HEK293 (cell line): Measurements from ENCODE around the gene SNX19.

Source experiments
- CTCF ChIA-PET: fragments of 350-600 bp; formaldehyde crosslinking; extraction: SDS; loops from one replicate; lab custom pipeline; 2021; ENCODE audit warnings: antibody characterized with exemption; lab: Yijun Ruan, JAX
- POLR2A ChIA-PET: fragments of 300-600 bp; formaldehyde crosslinking; extraction: SDS; loops from one replicate; lab custom pipeline; 2020; ENCODE audit warnings: antibody characterized with exemption, inconsistent platforms; lab: Yijun Ruan, JAX
- H3K27ac ChIP-seq: fragments of 200-500 bp; sonication (Bioruptor generic); 2 replicates; pipeline ENCODE4 v1.5.1; 2014; ENCODE audit warnings: low read depth, low read length, control low read depth, inconsistent platforms; ENCODE audit errors: extremely low read depth
- H3K36me3 ChIP-seq, 2 experiments: fragments of 200-500 bp in 1 of 2; sonication (Bioruptor generic) in 1 of 2; 1 replicate in 1 of 2; 2 replicates in 1 of 2; pipeline ENCODE4 v1.5.1; 2014 to 2017; ENCODE audit warnings: inconsistent platforms in 2 of 2, low read length in 2 of 2; ENCODE audit not compliant: control insufficient read depth in 2 of 2, insufficient read depth in 1 of 2
- H3K4me1 ChIP-seq: fragments of 200-500 bp; sonication (Bioruptor generic); 2 replicates; pipeline ENCODE4 v1.5.1; 2014; ENCODE audit warnings: mild to moderate bottlenecking, low read length, inconsistent platforms; ENCODE audit not compliant: control insufficient read depth, insufficient read depth
- H3K4me3 ChIP-seq: 2 replicates; pipeline ENCODE4 v1.5.1; 2011; ENCODE audit warnings: low read depth, mild to moderate bottlenecking, control low read depth, low read length, moderate library complexity
- H3K9me3 ChIP-seq: fragments of 200-500 bp; sonication (Bioruptor generic); 2 replicates; pipeline ENCODE4 v1.5.1; 2014; ENCODE audit warnings: low read depth, low read length, inconsistent platforms; ENCODE audit not compliant: control insufficient read depth, insufficient read depth
- HOXA7 ChIP-seq: sonication (generic); formaldehyde crosslinking; IDR thresholded peaks from 2 replicates; pipeline ENCODE4 v1.8.1; 2022; ENCODE audit warnings: missing genetic modification reagents, borderline replicate concordance
- KLF8 ChIP-seq: fragments of 450-650 bp; formaldehyde crosslinking; IDR thresholded peaks from 2 replicates; pipeline ENCODE4 v1.5.1; 2016; ENCODE audit warnings: missing biosample characterization, missing genetic modification characterization
- MYNN ChIP-seq: fragments of 450-650 bp; formaldehyde crosslinking; IDR thresholded peaks from 2 replicates; pipeline ENCODE4 v1.5.1; 2016; ENCODE audit warnings: missing biosample characterization, missing genetic modification characterization, borderline replicate concordance
- MZF1 ChIP-seq: fragments of 450-650 bp; formaldehyde crosslinking; IDR thresholded peaks from 2 replicates; pipeline ENCODE4 v1.5.1; 2017; ENCODE audit warnings: missing biosample characterization, missing genetic modification characterization, borderline replicate concordance
- RBAK ChIP-seq: fragments of 450-650 bp; formaldehyde crosslinking; IDR thresholded peaks from 2 replicates; pipeline ENCODE4 v1.5.1; 2016; ENCODE audit warnings: missing biosample characterization, missing genetic modification characterization
- SALL2 ChIP-seq: fragments of 450-650 bp; formaldehyde crosslinking; IDR thresholded peaks from 2 replicates; pipeline ENCODE4 v1.5.0; 2017; ENCODE audit warnings: missing biosample characterization, mild to moderate bottlenecking, missing genetic modification characterization, borderline replicate concordance
- SCRT1 ChIP-seq: fragments of 450-650 bp; formaldehyde crosslinking; IDR thresholded peaks from 2 replicates; pipeline ENCODE4 v1.5.1; 2016; ENCODE audit warnings: missing biosample characterization, missing genetic modification characterization, borderline replicate concordance
- ZBTB8A ChIP-seq: fragments of 450-650 bp; formaldehyde crosslinking; IDR thresholded peaks from 2 replicates; pipeline ENCODE4 v1.5.1; 2016; ENCODE audit warnings: missing biosample characterization, missing genetic modification characterization
- ZEB2 ChIP-seq: fragments of 450-650 bp; formaldehyde crosslinking; IDR thresholded peaks from 2 replicates; pipeline ENCODE4 v1.5.1; 2016; ENCODE audit warnings: missing biosample characterization, missing genetic modification characterization
- ZFP41 ChIP-seq: fragments of 450-650 bp; formaldehyde crosslinking; IDR thresholded peaks from 2 replicates; pipeline ENCODE4 v1.5.1; 2016; ENCODE audit warnings: missing biosample characterization, missing genetic modification characterization, borderline replicate concordance
- ZNF239 ChIP-seq: fragments of 450-650 bp; formaldehyde crosslinking; IDR thresholded peaks from 2 replicates; pipeline ENCODE4 v1.5.1; 2016; ENCODE audit warnings: missing biosample characterization, missing genetic modification characterization
- ZNF24 ChIP-seq: fragments of 450-650 bp; formaldehyde crosslinking; IDR thresholded peaks from 2 replicates; pipeline ENCODE4 v1.5.1; 2016; ENCODE audit warnings: missing biosample characterization, missing genetic modification characterization
- ZNF394 ChIP-seq: fragments of 450-650 bp; formaldehyde crosslinking; IDR thresholded peaks from 2 replicates; pipeline ENCODE4 v1.5.1; 2016; ENCODE audit warnings: missing biosample characterization, missing genetic modification characterization, mild to moderate bottlenecking, moderate library complexity, borderline replicate concordance
- ZNF544 ChIP-seq: fragments of 450-650 bp; formaldehyde crosslinking; IDR thresholded peaks from 2 replicates; pipeline ENCODE4 v1.5.0; 2017; ENCODE audit warnings: missing biosample characterization, missing genetic modification characterization
- ZNF555 ChIP-seq: fragments of 450-650 bp; formaldehyde crosslinking; conservative IDR thresholded peaks from 2 replicates; pipeline ENCODE4 v1.5.1; 2017; ENCODE audit warnings: missing biosample characterization, mild to moderate bottlenecking, missing genetic modification characterization, inconsistent platforms
- ZNF571 ChIP-seq: fragments of 450-650 bp; formaldehyde crosslinking; IDR thresholded peaks from 2 replicates; pipeline ENCODE4 v1.5.0; 2017; ENCODE audit warnings: missing biosample characterization, missing genetic modification characterization
- ZNF585B ChIP-seq: fragments of 450-650 bp; formaldehyde crosslinking; IDR thresholded peaks from 2 replicates; pipeline ENCODE4 v1.5.1; 2016; ENCODE audit warnings: missing biosample characterization, missing genetic modification characterization
- ZNF610 ChIP-seq: fragments of 450-650 bp; formaldehyde crosslinking; IDR thresholded peaks from 2 replicates; pipeline ENCODE4 v1.5.1; 2016; ENCODE audit warnings: missing biosample characterization, missing genetic modification characterization, borderline replicate concordance
- ZNF654 ChIP-seq: fragments of 450-650 bp; formaldehyde crosslinking; IDR thresholded peaks from 2 replicates; pipeline ENCODE4 v1.5.1; 2016; ENCODE audit warnings: low read depth, missing biosample characterization, missing genetic modification characterization
- ZNF670 ChIP-seq: fragments of 450-650 bp; formaldehyde crosslinking; IDR thresholded peaks from 2 replicates; pipeline ENCODE4 v1.5.1; 2016; ENCODE audit warnings: missing biosample characterization, missing genetic modification characterization, low read depth
- ZNF830 ChIP-seq: fragments of 450-650 bp; IDR thresholded peaks from 2 replicates; pipeline ENCODE4 v1.5.0; 2018; ENCODE audit warnings: missing biosample characterization, missing genetic modification characterization, low read depth, mild to moderate bottlenecking, moderate library complexity
- ZNF843 ChIP-seq: fragments of 450-650 bp; formaldehyde crosslinking; IDR thresholded peaks from 2 replicates; pipeline ENCODE4 v1.5.1; 2016; ENCODE audit warnings: missing biosample characterization, missing genetic modification characterization
- TF ChIP-seq, protein P1 (sequence below): fragments of 450-650 bp; formaldehyde crosslinking; IDR thresholded peaks from 2 replicates; pipeline ENCODE4 v1.5.1; 2017; ENCODE audit warnings: missing biosample characterization, missing genetic modification characterization
- TF ChIP-seq, protein P2 (sequence below): fragments of 450-650 bp; IDR thresholded peaks from 2 replicates; pipeline ENCODE4 v1.5.1; 2018; ENCODE audit warnings: missing biosample characterization, mild to moderate bottlenecking, missing genetic modification characterization
- TF ChIP-seq, protein P3 (sequence below): fragments of 450-650 bp; formaldehyde crosslinking; IDR thresholded peaks from 2 replicates; pipeline ENCODE4 v1.5.1; 2017; ENCODE audit warnings: missing biosample characterization, missing genetic modification characterization
- TF ChIP-seq, protein P4 (sequence below): fragments of 450-650 bp; formaldehyde crosslinking; IDR thresholded peaks from 2 replicates; pipeline ENCODE4 v1.5.1; 2016; ENCODE audit warnings: missing biosample characterization, missing genetic modification characterization
- TF ChIP-seq, protein P5 (sequence below): IDR thresholded peaks from 2 replicates; pipeline ENCODE4 v1.6.1; 2011; ENCODE audit warnings: mild to moderate bottlenecking, low read depth, low read length, borderline replicate concordance
- TF ChIP-seq, protein P6 (sequence below): fragments of 450-650 bp; formaldehyde crosslinking; IDR thresholded peaks from 2 replicates; pipeline ENCODE4 v1.5.1; 2016; ENCODE audit warnings: missing biosample characterization, missing genetic modification characterization

SNX19 gene

DNA sequence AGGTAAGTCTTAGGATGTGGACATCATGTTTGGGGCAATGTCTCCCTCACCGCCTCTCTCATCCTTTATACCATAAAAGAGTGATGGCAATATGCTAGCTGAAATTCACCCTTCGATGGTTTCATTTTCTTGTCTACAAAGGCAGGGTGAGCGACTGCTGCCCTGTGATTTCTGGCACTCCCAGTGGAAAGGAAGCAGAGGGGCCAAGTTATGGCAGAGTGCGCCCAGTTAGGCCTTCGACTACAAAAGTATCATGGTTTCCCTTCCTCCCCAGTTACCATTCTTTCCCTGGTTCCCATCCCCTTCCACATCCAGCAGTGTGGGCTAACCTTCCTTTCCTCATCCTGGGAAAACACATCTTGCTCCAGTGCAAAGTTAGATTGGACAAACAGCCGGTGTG is 43.8 kb downstream of the SNX19 start:
- H3K4me1 ChIP-seq: no peaks in the 10 kb centered on the region
- ChIA-PET POLR2A (no interaction called here), CTCF (interaction anchor here (2.2 kb wide), 1 partner anchor 11 kb away, joined by 12 read pairs; no protein-coding TSS in a partner anchor)
- TF ChIP-seq ZNF24 (tag by site-specific recombination): no peak
- TF ChIP-seq, protein P1, sequence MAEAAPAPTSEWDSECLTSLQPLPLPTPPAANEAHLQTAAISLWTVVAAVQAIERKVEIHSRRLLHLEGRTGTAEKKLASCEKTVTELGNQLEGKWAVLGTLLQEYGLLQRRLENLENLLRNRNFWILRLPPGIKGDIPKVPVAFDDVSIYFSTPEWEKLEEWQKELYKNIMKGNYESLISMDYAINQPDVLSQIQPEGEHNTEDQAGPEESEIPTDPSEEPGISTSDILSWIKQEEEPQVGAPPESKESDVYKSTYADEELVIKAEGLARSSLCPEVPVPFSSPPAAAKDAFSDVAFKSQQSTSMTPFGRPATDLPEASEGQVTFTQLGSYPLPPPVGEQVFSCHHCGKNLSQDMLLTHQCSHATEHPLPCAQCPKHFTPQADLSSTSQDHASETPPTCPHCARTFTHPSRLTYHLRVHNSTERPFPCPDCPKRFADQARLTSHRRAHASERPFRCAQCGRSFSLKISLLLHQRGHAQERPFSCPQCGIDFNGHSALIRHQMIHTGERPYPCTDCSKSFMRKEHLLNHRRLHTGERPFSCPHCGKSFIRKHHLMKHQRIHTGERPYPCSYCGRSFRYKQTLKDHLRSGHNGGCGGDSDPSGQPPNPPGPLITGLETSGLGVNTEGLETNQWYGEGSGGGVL (tag by site-specific recombination): no peak
- TF ChIP-seq KLF8: no peak
- no peak for TF ChIP-seq MYNN (tag by site-specific recombination)
- TF ChIP-seq, protein P2, sequence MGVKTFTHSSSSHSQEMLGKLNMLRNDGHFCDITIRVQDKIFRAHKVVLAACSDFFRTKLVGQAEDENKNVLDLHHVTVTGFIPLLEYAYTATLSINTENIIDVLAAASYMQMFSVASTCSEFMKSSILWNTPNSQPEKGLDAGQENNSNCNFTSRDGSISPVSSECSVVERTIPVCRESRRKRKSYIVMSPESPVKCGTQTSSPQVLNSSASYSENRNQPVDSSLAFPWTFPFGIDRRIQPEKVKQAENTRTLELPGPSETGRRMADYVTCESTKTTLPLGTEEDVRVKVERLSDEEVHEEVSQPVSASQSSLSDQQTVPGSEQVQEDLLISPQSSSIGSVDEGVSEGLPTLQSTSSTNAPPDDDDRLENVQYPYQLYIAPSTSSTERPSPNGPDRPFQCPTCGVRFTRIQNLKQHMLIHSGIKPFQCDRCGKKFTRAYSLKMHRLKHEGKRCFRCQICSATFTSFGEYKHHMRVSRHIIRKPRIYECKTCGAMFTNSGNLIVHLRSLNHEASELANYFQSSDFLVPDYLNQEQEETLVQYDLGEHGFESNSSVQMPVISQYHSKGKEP (tag by site-specific recombination): no peak
- TF ChIP-seq, protein P3, sequence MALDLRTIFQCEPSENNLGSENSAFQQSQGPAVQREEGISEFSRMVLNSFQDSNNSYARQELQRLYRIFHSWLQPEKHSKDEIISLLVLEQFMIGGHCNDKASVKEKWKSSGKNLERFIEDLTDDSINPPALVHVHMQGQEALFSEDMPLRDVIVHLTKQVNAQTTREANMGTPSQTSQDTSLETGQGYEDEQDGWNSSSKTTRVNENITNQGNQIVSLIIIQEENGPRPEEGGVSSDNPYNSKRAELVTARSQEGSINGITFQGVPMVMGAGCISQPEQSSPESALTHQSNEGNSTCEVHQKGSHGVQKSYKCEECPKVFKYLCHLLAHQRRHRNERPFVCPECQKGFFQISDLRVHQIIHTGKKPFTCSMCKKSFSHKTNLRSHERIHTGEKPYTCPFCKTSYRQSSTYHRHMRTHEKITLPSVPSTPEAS (tag by site-specific recombination): no peak
- TF ChIP-seq ZNF544: no peak
- no peak for TF ChIP-seq ZNF610
- no peak for TF ChIP-seq ZNF670 (tag by site-specific recombination)
- no peak for TF ChIP-seq HOXA7 (CRISPR knock-in tag)
- TF ChIP-seq ZNF654 (tag by site-specific recombination): no peak
- TF ChIP-seq ZEB2 (tag by site-specific recombination): no peak
- no peak for TF ChIP-seq ZNF571 (tag by site-specific recombination)
- TF ChIP-seq ZNF239: no peak
- TF ChIP-seq RBAK (tag by site-specific recombination): no peak
- TF ChIP-seq ZNF843 (tag by site-specific recombination): no peak
- TF ChIP-seq SALL2 (tag by site-specific recombination): no peak
- TF ChIP-seq, all 188 proteins: peak for 0
- Histone ChIP-seq H3K36me3 (peaks cover 0 to 72% of the 10 kb centered on the region in 2 experiments; a peak in 1 of 3 replicates), H3K4me3 (no peak overlapping the region), H3K9me3 (no peaks in the 10 kb centered on the region), H3K27ac (no peak overlapping the region)

DNA sequence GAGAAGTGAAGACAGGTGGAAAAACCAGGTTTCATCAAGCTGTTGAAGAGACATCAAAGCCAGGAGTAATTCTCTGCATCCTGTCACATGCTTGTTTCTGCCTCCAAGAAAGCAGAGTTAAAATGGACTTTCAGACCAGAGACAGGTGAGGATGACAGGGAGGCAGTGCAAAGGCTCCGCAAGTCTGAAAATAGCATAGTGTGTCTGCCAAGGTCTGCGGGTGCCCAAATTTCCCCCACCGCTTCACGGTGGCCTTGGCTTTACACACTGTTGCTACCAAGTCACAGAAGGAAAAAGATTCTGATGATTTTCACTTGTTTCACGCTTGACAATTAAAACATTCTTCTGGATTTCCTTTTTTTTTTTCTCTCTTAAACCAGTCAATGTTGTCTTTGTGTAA is 44.2 kb downstream of the SNX19 start:
- Histone ChIP-seq H3K9me3 (no peaks in the 10 kb centered on the region), H3K27ac (no peak overlapping the region), H3K4me1 (no peaks in the 10 kb centered on the region), H3K36me3 (peaks cover 0 to 68% of the 10 kb centered on the region in 2 experiments; a peak in 1 of 3 replicates), H3K4me3 (no peak overlapping the region)
- ChIA-PET CTCF (interaction anchor here (0.6 to 2.2 kb wide), 4 partner anchors 10 to 440 kb away, joined by 3 to 12 read pairs (median 4); no protein-coding TSS in a partner anchor), POLR2A (no interaction called here)
- no peak for TF ChIP-seq MZF1 (tag by site-specific recombination)
- no peak for TF ChIP-seq ZNF830
- TF ChIP-seq ZNF585B (tag by site-specific recombination): no peak
- TF ChIP-seq ZBTB8A: no peak
- no peak for TF ChIP-seq ZFP41 (tag by site-specific recombination)
- TF ChIP-seq, protein P4, sequence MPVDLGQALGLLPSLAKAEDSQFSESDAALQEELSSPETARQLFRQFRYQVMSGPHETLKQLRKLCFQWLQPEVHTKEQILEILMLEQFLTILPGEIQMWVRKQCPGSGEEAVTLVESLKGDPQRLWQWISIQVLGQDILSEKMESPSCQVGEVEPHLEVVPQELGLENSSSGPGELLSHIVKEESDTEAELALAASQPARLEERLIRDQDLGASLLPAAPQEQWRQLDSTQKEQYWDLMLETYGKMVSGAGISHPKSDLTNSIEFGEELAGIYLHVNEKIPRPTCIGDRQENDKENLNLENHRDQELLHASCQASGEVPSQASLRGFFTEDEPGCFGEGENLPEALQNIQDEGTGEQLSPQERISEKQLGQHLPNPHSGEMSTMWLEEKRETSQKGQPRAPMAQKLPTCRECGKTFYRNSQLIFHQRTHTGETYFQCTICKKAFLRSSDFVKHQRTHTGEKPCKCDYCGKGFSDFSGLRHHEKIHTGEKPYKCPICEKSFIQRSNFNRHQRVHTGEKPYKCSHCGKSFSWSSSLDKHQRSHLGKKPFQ (tag by site-specific recombination): no peak
- TF ChIP-seq ZNF394 (tag by site-specific recombination): no peak
- no peak for TF ChIP-seq ZNF239
- TF ChIP-seq ZNF24 (tag by site-specific recombination): no peak
- no peak for TF ChIP-seq ZNF555
- no peak for TF ChIP-seq SCRT1 (tag by site-specific recombination)
- TF ChIP-seq, protein P5, sequence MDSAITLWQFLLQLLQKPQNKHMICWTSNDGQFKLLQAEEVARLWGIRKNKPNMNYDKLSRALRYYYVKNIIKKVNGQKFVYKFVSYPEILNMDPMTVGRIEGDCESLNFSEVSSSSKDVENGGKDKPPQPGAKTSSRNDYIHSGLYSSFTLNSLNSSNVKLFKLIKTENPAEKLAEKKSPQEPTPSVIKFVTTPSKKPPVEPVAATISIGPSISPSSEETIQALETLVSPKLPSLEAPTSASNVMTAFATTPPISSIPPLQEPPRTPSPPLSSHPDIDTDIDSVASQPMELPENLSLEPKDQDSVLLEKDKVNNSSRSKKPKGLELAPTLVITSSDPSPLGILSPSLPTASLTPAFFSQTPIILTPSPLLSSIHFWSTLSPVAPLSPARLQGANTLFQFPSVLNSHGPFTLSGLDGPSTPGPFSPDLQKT: no peak
- TF ChIP-seq, protein P6, sequence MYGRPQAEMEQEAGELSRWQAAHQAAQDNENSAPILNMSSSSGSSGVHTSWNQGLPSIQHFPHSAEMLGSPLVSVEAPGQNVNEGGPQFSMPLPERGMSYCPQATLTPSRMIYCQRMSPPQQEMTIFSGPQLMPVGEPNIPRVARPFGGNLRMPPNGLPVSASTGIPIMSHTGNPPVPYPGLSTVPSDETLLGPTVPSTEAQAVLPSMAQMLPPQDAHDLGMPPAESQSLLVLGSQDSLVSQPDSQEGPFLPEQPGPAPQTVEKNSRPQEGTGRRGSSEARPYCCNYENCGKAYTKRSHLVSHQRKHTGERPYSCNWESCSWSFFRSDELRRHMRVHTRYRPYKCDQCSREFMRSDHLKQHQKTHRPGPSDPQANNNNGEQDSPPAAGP (tag by site-specific recombination): no peak
